Endothelial cell (in vitro differentiated cells): Measurements from ENCODE around the gene NDUFB5. TPM values are rescaled to one million over a fixed set of nuclear protein-coding genes. Genes with fewer than 3 reads are reported as not detected.
"Not testable (repeated sequence)": the region's sequence is repeated elsewhere in the genome, so short reads cannot be mapped to it uniquely, and the experiment has no call there.

Experiments
- DNase-seq: peaks from one replicate; pipeline ENCODE4 v3.0.0; 2021; ENCODE audit warnings: low spot score
- H3K27ac Mint-ChIP-seq: one replicate; pipeline ENCODE4 v1.8.0; 2021; ENCODE audit warnings: mixed read lengths, inconsistent platforms; ENCODE audit not compliant: unreplicated experiment
- H3K27me3 Mint-ChIP-seq: one replicate; pipeline ENCODE4 v1.8.0; 2021; ENCODE audit warnings: mild to moderate bottlenecking, moderate library complexity, mixed read lengths, inconsistent platforms; ENCODE audit not compliant: unreplicated experiment
- H3K36me3 Mint-ChIP-seq: one replicate; pipeline ENCODE4 v1.8.0; 2021; ENCODE audit warnings: mild to moderate bottlenecking, low read depth, mixed read lengths, inconsistent platforms; ENCODE audit not compliant: unreplicated experiment
- H3K4me1 Mint-ChIP-seq: one replicate; pipeline ENCODE4 v1.8.0; 2021; ENCODE audit warnings: mild to moderate bottlenecking, mixed read lengths, inconsistent platforms; ENCODE audit not compliant: unreplicated experiment
- H3K4me3 Mint-ChIP-seq: one replicate; pipeline ENCODE4 v1.8.0; 2021; ENCODE audit warnings: mild to moderate bottlenecking, mixed read lengths, inconsistent platforms; ENCODE audit not compliant: unreplicated experiment
- H3K9me3 Mint-ChIP-seq: one replicate; pipeline ENCODE4 v1.8.0; 2021; ENCODE audit warnings: mixed read lengths, inconsistent platforms; ENCODE audit not compliant: unreplicated experiment
- total RNA-seq: library from RNA; stranded (reverse); fragmentation: NEBNext Ultra II Directional; extraction: Animal tissue kit (Norgen Biotek cat#: 25700); gene quantifications from one replicate; pipeline ENCODE4 v1.2.1, GENCODE V29; 2021; ENCODE audit not compliant: unreplicated experiment
- TF ChIP-seq, protein P1 (sequence below): fragments of 200-600 bp; sonication (generic); IDR thresholded peaks from one replicate; pipeline ENCODE4 v1.5.0; 2021; ENCODE audit warnings: antibody characterized with exemption; ENCODE audit not compliant: unreplicated experiment

The NDUFB5 gene
- total RNA-seq, 1 donor from 2014 or later, result 83.9 TPM

DNA sequence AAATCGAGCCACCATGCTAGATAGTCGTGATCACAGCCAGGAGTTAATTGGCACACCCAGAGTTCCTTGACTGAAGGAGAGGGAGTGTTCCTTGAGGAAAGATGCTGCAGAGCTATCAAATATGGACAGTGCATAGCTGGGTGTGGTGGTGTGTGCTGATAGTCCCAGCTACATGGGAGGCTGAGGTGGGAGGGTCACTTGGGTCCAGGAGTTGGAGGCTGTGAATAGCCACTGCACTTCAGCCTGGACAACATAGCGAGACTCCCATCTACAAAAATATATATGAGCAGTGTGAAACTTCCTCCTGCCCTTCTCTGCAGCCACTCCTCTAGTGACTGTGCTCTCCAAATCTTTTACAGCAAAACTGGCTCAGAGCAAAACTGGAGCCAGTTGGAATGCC, 38.3 kb downstream of the NDUFB5 start:
- no peak overlapping the region for H3K27ac Mint-ChIP-seq
- no peak overlapping the region for H3K4me3 Mint-ChIP-seq
- no peaks in the 10 kb centered on the region for H3K9me3 Mint-ChIP-seq
- no peaks in the 10 kb centered on the region for H3K27me3 Mint-ChIP-seq
- no peaks in the 10 kb centered on the region for H3K4me1 Mint-ChIP-seq
- H3K36me3 Mint-ChIP-seq, result no peaks in the 10 kb centered on the region
- TF ChIP-seq, protein P1, sequence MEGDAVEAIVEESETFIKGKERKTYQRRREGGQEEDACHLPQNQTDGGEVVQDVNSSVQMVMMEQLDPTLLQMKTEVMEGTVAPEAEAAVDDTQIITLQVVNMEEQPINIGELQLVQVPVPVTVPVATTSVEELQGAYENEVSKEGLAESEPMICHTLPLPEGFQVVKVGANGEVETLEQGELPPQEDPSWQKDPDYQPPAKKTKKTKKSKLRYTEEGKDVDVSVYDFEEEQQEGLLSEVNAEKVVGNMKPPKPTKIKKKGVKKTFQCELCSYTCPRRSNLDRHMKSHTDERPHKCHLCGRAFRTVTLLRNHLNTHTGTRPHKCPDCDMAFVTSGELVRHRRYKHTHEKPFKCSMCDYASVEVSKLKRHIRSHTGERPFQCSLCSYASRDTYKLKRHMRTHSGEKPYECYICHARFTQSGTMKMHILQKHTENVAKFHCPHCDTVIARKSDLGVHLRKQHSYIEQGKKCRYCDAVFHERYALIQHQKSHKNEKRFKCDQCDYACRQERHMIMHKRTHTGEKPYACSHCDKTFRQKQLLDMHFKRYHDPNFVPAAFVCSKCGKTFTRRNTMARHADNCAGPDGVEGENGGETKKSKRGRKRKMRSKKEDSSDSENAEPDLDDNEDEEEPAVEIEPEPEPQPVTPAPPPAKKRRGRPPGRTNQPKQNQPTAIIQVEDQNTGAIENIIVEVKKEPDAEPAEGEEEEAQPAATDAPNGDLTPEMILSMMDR, result no peak
- no peak for DNase-seq

DNA sequence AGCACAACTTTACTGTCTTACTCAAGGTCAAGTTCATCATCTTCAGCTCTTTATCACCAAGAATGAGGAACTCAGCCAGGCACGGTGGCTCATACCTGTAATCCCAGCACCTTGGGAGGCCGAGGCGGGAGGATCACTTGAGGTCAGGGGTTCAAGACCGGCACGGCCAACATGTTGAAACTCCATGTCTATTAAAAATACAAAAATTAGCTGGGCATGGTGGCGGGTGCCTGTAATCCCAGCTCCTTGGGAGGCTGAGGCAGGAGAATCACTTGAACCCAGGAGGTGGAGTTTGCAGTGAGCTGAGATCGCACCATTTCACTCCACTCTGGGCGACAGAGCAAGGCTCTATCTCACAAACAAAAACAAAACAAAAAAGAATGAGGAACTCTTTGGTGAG, 39.2 kb downstream of the NDUFB5 start:
- H3K27me3 Mint-ChIP-seq, H3K9me3 Mint-ChIP-seq, DNase-seq, H3K27ac Mint-ChIP-seq, H3K4me1 Mint-ChIP-seq, H3K4me3 Mint-ChIP-seq, H3K36me3 Mint-ChIP-seq: not testable (repeated sequence)

DNA sequence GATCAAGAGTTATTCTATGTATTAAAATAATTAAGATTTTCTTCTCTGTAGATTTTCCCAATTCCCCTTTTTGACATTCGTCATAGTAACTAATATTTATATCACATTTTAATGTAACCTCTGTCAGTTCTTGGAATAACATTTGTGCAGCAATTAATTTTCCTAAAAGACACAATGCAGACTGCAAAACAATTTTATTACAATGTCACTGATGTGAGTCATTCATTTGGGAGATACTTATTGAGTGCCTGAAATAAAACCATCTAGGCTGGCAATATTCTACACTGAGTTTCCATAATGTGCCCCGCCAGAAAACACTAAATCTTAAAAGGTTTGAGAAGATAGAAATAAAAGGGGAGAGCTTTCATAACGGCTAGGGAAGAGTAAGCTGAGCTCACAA, 41.6 kb downstream of the NDUFB5 start:
- no peak overlapping the region for H3K27ac Mint-ChIP-seq
- TF ChIP-seq, protein P1, result no peak
- no peaks in the 10 kb centered on the region for H3K27me3 Mint-ChIP-seq
- DNase-seq, result no peak
- no peaks in the 10 kb centered on the region for H3K36me3 Mint-ChIP-seq
- no peaks in the 10 kb centered on the region for H3K4me1 Mint-ChIP-seq
- no peaks in the 10 kb centered on the region for H3K9me3 Mint-ChIP-seq
- no peak overlapping the region for H3K4me3 Mint-ChIP-seq

DNA sequence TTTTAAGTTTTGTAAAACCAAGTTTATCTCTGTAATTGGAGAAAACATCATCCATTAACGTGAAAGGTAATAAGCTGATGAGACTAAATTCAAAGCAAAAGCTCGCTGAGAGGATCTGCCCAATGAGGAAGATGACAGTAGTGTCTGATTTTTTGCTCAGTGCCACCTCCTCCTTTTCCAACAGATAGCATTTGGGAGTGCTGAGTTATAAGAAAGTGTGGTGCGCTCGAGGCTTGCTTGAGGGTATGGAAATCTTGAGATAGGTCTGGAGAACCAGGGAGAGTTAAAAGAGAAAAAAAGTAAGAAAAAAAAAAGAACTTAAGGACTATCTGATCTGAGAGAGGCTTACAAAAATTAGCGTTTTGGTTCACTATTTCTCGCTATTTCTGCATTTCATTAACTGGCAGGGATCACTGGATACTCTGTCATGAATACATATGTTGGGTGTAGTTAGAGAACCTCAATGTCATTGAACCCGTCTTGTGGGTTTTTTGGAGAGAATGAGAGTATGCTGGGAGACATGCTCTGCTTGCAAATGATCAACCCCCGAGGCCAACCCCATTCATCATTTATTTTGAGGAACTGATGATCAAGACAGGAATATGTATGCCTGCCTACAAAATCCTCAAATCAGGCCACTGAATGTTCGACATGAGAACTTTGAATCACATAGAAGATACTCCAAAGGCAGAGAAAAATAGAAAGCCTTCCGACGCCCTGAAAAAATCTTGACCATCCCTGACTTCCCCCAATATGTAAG, 47.3 kb downstream of the NDUFB5 start:
- TF ChIP-seq, protein P1, result no peak

DNA sequence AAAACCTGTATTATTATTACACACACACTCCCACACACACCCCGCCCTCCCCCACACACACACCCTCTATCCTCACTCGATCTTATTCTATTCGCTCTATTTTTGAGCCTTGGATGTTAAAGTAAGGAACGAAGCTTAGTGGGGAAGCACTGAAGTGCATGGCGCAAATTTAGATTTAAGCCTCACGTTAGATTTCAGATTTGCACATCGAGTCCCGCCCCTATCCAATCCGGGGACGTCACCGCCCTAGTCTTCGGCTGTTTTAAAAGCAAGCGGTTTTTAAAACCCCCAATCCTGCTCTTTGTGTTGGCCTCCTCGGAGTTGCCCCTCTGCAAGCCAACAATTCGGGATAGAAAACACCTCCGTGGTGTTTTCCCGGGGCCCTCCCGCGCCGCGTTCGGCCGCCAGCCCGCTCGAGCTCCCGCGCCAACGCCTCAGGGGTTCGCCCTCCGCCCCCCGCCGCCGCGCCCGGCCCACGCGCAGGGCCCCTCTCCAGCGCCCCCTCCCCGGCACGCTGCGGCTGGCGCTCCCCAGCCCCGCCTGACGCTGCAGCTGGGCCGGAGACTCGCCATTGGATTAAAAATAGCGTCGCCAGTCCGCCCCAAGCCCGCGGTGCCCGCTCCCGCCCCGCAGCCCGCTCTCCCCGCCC, 48.0 kb downstream of the NDUFB5 start, which contains the start of gene USP13:
Gene USP13, plus strand, starts transcription at position 594 of the 649 bp plus-strand sequence. CDS start 186 bp downstream, outside the sequence.
- Mint-ChIP-seq H3K27ac (peak within 1 kb of the TSS; percentile 91), H3K4me3 (peak within 1 kb of the TSS; percentile 98), H3K4me1 (peaks cover 23% of the 10 kb centered on the region), H3K9me3 (no peaks in the 10 kb centered on the region), H3K36me3 (peaks cover 16% of the 10 kb centered on the region), H3K27me3 (peaks cover 19% of the 10 kb centered on the region)
- DNase-seq, result peak; percentile 75
- TF ChIP-seq, protein P1, result no peak

More for the DNA sequence above, 47.3 kb downstream of the NDUFB5 start:
- Mint-ChIP-seq H3K9me3 (no peaks in the 10 kb centered on the region), H3K4me3 (peak overlapping the region; percentile 95), H3K4me1 (peaks cover 23% of the 10 kb centered on the region), H3K36me3 (peaks cover 14% of the 10 kb centered on the region), H3K27me3 (peaks cover 19% of the 10 kb centered on the region), H3K27ac (peak overlapping the region; percentile 91)
- no peak for DNase-seq
